Left hindlimb (tissue), 1 donor: Measurements from ENCODE around the gene TMEM176A.

Experiments used
- DNase-seq: peaks from one replicate; pipeline ENCODE4 v3.0.0-alpha.2; 2018

TMEM176A gene

DNA sequence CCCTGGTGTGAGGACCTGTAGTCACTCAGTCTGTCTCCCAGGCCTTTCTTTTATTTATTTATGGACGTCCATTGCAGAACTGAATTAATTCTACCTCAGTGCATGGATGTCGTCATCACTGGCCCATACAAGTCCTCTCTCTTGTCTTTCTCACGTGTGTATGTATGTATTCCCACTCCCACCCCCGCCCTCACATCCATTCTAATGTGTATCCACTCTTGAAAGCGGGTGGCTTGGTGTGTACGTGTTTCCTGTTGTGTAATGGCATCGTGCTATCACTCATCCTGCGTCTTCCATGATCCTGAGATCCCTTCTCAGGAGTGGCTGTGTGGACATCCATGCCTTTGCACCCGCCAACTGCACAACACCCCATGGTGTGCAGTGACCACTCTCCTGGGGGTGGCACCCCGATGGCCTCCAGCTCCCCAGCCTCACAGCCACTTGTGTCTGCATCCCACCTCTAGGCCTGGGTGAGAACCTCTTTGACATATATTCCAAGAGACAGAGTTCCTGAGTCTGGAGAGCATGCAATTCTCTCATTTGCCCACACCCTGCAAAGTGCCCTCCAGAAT lies 48.7 kb downstream of the TMEM176A start:
- no peak for DNase-seq

GRCh38 chr7:150850273-150850672 lies 49.7 kb downstream of the TMEM176A start:
- DNase-seq, result no peak

DNA sequence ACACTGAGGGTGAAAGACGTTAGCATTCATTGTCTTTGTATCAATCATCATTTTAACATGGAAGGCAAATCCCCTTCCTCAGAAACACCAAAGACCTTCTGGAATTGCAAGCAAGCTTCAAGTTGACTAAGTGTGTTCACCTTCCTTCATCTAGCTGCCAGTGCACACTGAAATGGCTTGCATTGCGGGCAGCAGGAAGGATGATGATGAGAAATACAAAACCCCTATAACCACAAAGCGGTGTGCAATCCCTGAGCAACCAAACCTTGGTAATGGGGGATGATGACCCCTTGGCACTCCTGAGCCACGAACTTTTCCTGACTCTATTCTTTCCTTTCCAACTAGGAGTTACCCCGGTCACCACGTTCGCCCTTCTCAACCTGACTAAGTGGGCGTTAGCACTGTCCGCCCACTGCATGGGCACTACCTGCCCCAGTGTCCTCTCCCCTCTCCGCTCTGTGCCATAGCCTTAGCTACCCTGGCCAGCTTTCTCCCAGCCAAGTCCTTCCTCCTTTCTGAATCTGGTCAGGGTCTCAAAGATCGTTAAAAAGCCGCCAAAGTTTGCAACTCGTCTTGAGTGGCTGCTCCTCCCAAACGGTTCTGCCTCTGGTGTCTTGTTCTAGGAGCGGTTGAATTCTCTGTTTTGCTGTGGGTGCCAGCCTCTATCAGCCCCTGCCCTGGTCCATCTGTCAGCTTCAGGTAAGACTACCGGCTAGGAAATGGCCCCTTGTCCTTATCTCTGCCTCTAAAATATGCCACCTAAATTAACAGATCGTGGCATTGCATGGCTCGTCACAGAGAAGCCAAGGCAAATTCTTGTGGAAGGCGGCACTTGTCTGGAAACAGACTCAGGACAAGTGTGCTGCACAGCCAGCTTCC lies 51.2 kb downstream of the TMEM176A start:
- no peak for DNase-seq

GRCh38 chr7:150852371-150852905 lies 51.9 kb downstream of the TMEM176A start, which contains the start of gene AOC1:
Gene AOC1 (plus strand): TSS chr7:150852517. CDS start chr7:150856471, 3,954 bp downstream.
- DNase-seq, result no peak

DNA sequence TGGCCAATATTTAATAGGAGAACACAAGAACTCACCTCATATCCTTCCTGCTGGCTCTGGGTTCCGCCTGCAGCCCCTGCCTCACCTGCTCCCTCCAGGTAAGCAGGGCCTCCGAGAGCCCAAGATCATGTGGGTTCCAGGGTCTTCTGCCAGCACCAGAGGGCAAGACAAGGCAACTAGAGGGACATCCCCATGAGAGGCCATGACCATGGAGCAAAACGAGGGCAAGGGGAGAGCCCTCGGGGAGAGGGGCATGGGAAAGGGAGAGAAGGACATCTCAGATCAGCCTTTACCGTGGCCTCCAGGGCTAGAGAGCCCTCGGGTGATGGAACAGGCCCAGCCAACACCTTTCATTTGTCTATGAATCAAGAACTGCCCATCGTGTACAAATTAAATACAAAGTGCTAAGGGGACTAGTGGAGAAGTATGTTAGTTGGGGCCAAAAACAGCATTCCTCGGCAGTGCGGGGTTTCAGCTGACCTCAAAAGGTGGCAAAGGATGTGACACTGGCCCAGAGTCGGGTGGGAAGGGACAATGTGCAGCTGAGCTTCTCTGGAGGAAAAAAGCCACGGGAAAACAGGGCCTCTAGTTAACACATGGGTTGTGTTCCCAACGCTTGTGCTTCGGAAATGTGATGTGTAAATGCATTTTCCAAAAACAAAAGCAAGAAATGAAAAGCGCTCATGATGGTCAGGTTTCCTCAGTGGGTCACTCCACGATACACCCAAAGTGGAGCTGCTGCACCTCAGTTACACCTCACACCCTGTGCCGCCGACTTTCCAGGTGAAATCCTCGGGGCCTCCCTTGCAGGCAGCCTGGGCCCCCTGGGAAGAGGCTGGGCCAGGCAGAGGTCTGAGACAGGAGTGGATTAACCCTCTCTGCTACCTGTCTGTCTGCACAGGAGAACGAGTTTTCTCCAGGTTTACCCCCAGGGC lies 53.8 kb downstream of the TMEM176A start:
- no peak for DNase-seq
